Measurements from ENCODE around the gene KMT2C.

The KMT2C gene

GRCh38 chr7:152132812-152133211, 303.0 kb downstream of the KMT2C start:
- Histone ChIP-seq H3K4me2 (ENCODE audit: low read depth, low read length, poor library complexity, severe bottlenecking) (no peak overlapping the region), H3K9ac (ENCODE audit: low read length) (no peak overlapping the region), H3K27me3 (ENCODE audit: low read length) (no peaks in the 10 kb centered on the region), H3K9me2 (replicated peaks; ENCODE audit: insufficient read depth, low read length) (no peaks in the 10 kb centered on the region), H2AFZ (ENCODE audit: low read depth, low read length, severe bottlenecking) (no peak overlapping the region), H3K79me2 (ENCODE audit: insufficient read depth, low read length) (no peaks in the 10 kb centered on the region), H3K9me3 (ENCODE audit: insufficient read depth, low read length) (no peaks in the 10 kb centered on the region), H4K20me1 (ENCODE audit: low read depth, low read length) (no peaks in the 10 kb centered on the region), H3K4me3 (ENCODE audit: insufficient read depth, low read length, poor library complexity, severe bottlenecking) (no peak overlapping the region), H3K36me3 (ENCODE audit: low read length) (peaks cover 16% of the 10 kb centered on the region; the same call in 1 of the 2 replicates), H3F3A (ENCODE audit: insufficient read depth) (peaks cover 11% of the 10 kb centered on the region; the same call in 1 of the 2 replicates), H3K27ac (ENCODE audit: low read depth, low read length) (no peak overlapping the region)
- no peak for TF ChIP-seq EZH2phosphoT487 (conservative IDR thresholded peaks at IDR 0.05; ENCODE audit: low read length)
- TF ChIP-seq CTCF (IDR thresholded peaks at IDR 0.05; ENCODE audit: insufficient read depth, low read length, poor library complexity, severe bottlenecking), result no peak

DNA sequence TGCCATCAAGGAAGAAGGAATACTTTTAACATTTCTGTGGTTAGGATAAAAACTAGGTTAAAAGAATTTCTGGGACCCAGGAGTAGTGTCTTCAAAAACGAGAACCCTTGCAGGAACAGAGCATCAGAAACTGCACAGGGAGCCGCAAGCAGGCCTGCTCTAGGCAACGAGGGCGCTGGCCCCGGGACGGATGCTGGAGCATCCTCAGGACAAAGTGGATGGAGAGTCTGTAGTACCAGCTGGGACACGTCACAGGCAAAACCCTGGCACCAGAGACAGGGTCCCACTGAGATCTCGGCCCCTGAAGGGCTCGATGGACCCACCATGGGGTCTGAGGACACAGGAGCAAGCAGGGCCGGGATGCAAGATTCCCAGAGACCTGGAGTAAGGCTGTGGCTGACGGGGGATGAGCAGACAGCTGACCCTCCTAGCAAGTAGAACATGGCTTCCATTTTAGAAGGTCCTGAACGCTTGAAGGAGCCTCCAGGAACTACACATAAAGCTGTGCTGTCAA, 303.8 kb downstream of the KMT2C start:
- H3K27me3 ChIP-seq (ENCODE audit: low read length), result no peaks in the 10 kb centered on the region
- no peaks in the 10 kb centered on the region for H3K79me2 ChIP-seq (ENCODE audit: insufficient read depth, low read length)
- no peak overlapping the region for H2AFZ ChIP-seq (ENCODE audit: low read depth, low read length, severe bottlenecking)
- H3K4me2 ChIP-seq (ENCODE audit: low read depth, low read length, poor library complexity, severe bottlenecking), result no peak overlapping the region
- H3K36me3 ChIP-seq (ENCODE audit: low read length), result peaks cover 16% of the 10 kb centered on the region; the same call in 1 of the 2 replicates
- H3K9me2 ChIP-seq (replicated peaks; ENCODE audit: insufficient read depth, low read length), result no peaks in the 10 kb centered on the region
- H3K4me3 ChIP-seq (ENCODE audit: insufficient read depth, low read length, poor library complexity, severe bottlenecking), result no peak overlapping the region
- TF ChIP-seq EZH2phosphoT487 (conservative IDR thresholded peaks at IDR 0.05; ENCODE audit: low read length), result no peak
- TF ChIP-seq CTCF (IDR thresholded peaks at IDR 0.05; ENCODE audit: insufficient read depth, low read length, poor library complexity, severe bottlenecking), result no peak
- no peak overlapping the region for H3K27ac ChIP-seq (ENCODE audit: low read depth, low read length)
- H3K9ac ChIP-seq (ENCODE audit: low read length), result no peak overlapping the region
- no peaks in the 10 kb centered on the region for H3K9me3 ChIP-seq (ENCODE audit: insufficient read depth, low read length)
- H4K20me1 ChIP-seq (ENCODE audit: low read depth, low read length), result no peaks in the 10 kb centered on the region
- peaks cover 11% of the 10 kb centered on the region; the same call in 1 of the 2 replicates for H3F3A ChIP-seq (ENCODE audit: insufficient read depth)

GRCh38 chr7:152130658-152131590, 304.9 kb downstream of the KMT2C start:
- H3K79me2 ChIP-seq (ENCODE audit: insufficient read depth, low read length), result no peaks in the 10 kb centered on the region
- no peaks in the 10 kb centered on the region for H3K9me3 ChIP-seq (ENCODE audit: insufficient read depth, low read length)
- no peak for TF ChIP-seq CTCF (IDR thresholded peaks at IDR 0.05; ENCODE audit: insufficient read depth, low read length, poor library complexity, severe bottlenecking)
- no peak for TF ChIP-seq EZH2phosphoT487 (conservative IDR thresholded peaks at IDR 0.05; ENCODE audit: low read length)
- H2AFZ ChIP-seq (ENCODE audit: low read depth, low read length, severe bottlenecking), result no peak overlapping the region
- no peak overlapping the region for H3K27ac ChIP-seq (ENCODE audit: low read depth, low read length)
- no peak overlapping the region for H3K4me2 ChIP-seq (ENCODE audit: low read depth, low read length, poor library complexity, severe bottlenecking)
- no peaks in the 10 kb centered on the region for H4K20me1 ChIP-seq (ENCODE audit: low read depth, low read length)
- no peak overlapping the region for H3K9ac ChIP-seq (ENCODE audit: low read length)
- peaks cover 11% of the 10 kb centered on the region; the same call in 1 of the 2 replicates for H3F3A ChIP-seq (ENCODE audit: insufficient read depth)
- no peak overlapping the region for H3K4me3 ChIP-seq (ENCODE audit: insufficient read depth, low read length, poor library complexity, severe bottlenecking)
- no peaks in the 10 kb centered on the region for H3K9me2 ChIP-seq (replicated peaks; ENCODE audit: insufficient read depth, low read length)
- no peaks in the 10 kb centered on the region for H3K27me3 ChIP-seq (ENCODE audit: low read length)
- H3K36me3 ChIP-seq (ENCODE audit: low read length), result peaks cover 18% of the 10 kb centered on the region
